ENCODE results near the gene ENDOV.

DNA sequence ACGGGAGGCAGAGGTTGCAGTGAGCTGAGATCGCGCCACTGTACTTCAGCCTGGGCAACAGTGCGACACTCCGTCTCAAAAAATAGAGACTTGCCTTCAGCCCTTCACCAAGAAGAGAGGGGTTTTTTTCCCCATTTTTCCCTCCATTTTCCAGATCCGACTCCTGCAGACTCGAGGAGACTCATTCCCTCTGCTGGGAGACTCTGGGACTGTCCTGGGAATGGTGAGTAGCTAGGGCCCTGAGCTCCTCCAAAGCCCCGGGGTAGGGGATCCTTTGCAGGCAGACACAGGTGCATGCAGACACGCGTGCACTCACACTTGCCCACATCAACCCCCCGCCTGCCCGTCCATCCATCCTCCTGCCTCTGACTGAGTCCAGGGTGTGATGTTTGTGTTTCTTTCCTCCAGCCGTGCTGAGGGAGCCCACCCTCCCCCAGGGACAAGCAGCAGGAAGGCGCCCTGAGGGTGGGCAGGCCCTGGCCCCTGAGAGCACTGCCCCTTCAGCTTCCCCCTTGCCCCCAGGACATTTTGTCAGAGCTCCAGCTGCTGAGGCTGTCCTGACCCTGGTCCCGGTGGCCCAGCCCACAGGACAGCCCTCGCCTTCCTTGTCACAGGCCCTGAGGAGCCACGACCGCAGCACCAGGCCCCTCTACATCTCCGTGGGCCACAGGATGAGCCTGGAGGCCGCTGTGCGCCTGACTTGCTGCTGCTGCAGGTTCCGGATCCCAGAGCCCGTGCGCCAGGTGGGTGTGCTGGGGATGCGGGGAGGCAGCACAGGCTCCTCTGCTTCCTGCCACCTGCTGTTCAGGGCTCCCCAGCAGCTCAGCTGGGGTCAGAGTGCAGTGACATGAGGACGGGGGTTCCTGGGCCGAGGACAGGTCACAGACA lies 10.2 kb downstream of the ENDOV start:
- TF ChIP-seq EZH2 (IDR thresholded peaks at IDR 0.05), result no peak
- TF ChIP-seq POLR2AphosphoS5 (IDR thresholded peaks at IDR 0.05; ENCODE audit: borderline replicate concordance, low read depth, low read length), result no peak

Measured in SK-N-MC (cell line).